HuH-7 (cell line): Measurements from ENCODE around the gene WWC1.
"Not testable (repeated sequence)": the region's sequence is repeated elsewhere in the genome, so short reads cannot be mapped to it uniquely, and the experiment has no call there.

Experiments used
- DNase-seq: peaks from one replicate; pipeline ENCODE4 v3.0.0; 2011; ENCODE audit warnings: low spot score

The WWC1 gene

GRCh38 chr5:168308976-168309598, 17.6 kb downstream of the WWC1 start:
- DNase-seq, result no peak

DNA sequence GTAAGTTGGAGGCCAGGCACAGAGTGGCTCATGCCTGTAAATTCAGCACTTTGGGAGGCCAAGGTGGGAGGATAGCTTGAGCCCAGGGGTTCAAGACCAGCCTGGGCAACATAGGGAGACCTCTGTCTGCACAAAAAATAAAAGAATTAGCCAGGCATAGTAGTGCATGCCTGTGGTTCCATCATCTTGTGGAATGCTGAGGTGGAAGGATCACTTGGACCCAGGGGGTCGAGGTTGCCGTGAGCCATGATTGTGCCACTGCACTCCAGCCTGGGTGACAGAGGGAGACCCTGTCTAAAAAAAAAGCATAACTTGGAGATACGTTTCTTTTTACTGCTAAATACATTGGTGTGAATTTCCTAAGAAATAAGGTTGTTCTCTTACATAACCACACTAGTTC, 19.1 kb downstream of the WWC1 start:
- DNase-seq, result not testable (repeated sequence)

DNA sequence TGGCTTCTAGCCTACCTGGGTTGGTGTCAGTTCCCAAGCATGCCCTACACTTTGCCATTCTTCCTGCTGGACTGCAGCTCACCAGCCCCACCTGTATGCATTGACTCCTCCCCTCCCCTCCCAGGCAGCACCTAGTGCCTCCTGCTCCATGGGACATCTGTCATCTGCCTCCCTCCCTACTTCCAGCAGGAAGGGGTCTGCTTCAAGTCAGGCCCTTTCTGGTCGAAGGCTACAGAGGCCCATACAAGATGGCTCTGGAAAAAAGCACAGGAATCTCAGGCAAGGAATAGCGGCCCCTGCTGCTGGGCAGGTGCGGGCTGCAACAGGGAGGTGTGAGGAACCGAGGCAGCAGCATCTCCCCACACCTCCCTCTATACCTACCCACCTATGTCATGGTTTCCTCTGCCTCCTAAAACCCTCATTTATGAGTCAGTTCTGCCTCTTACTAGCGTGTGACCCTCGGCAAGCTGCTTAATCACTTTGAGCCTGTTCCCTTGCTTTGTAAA, 19.7 kb downstream of the WWC1 start:
- DNase-seq, result no peak

DNA sequence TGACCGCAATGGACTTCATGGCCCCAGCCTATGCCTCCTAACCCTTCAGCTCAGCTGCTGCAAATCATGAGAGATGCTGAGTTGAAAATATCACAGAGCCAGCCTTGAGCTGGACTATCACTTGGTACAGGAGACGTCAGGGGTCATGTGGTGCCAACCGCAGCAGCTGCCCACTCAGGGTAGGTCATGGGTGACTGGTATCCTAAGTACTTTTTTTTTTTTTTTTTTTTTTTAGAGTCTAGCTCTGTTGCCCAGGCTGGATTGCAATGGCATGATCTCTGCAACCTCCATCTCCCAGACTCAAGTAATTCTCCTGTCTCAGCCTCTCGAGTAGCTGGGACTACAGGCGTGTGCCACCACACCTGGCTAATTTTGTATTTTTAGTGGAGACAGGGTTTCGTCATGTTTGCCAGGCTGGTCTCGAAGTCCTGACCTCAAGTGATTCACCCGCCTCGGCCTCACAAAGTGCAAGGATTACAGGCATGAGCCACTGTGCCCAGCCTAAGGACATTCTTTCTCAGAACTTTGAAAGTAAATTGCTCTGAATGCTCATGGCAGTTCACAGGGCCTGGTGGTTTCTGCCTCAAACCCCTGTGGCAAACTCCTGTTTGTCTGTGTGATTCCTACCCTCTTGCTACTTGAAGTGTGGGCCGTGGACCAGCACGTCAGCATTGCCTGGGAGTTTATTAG, 21.3 kb downstream of the WWC1 start:
- no peak for DNase-seq

GRCh38 chr5:168313596-168314204, 22.3 kb downstream of the WWC1 start:
- DNase-seq, result no peak

- peak; percentile 56 for DNase-seq
These were observed 23.4 kb downstream of the WWC1 start for GRCh38 chr5:168314735-168315411.

- no peak for DNase-seq
These were observed 24.1 kb downstream of the WWC1 start for GRCh38 chr5:168315416-168316138.

GRCh38 chr5:168316139-168316578, 24.7 kb downstream of the WWC1 start:
- DNase-seq, result no peak

DNA sequence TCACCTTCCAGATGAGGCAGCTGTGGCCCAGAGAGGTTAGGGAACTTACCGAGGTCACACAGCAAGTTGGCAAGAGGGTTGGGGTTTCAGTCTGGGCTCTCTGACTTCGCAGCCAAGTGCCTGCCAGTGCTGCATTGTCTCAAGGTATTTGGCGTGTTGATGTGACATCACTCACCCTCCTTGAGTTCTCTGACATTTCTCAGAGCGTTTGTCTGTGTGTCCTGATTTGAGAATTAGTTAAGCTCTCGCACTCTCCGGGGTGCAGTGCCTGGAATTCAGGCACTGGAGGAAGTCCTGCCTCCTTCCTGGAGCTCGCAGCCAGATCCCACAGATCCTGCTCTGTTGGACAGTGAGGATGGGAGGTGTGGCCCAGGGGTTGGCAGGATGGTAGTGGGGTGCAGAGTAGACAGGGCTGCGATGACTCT, 25.7 kb downstream of the WWC1 start:
- no peak for DNase-seq

DNA sequence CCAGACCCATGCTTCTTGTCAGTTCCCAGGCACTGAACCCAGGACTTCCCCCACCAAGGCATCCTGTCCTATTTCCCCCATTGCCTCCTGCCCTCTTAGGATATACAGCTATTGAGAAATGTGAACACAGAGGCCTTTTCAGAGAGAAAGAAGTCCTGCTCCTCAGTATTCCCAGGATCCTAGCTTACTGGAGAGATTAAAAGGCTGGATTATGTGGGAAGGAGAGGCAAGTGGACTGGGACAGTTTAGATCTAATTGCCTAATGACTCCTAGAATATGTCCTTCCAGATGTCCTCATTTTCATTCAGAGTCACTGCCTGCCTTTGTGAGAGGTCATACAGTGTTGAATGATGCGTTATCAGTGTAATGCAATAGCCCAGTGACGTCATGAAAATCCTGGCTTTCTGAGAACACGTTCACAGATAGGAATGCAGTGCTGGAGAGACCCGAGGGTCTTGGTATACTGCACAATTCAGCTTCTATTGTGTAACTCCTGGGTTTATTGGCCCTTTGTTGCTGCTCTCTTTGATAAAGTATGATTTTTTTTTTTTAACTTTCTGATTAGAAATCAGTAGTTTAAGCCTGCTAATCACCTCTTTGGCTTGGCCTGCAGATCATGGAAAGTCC, 26.2 kb downstream of the WWC1 start:
- peak; percentile 70 for DNase-seq

- DNase-seq, result no peak
These were observed 26.8 kb downstream of the WWC1 start for GRCh38 chr5:168318240-168318639.

- DNase-seq, result no peak
These were observed 28.3 kb downstream of the WWC1 start for GRCh38 chr5:168319774-168320173.

DNA sequence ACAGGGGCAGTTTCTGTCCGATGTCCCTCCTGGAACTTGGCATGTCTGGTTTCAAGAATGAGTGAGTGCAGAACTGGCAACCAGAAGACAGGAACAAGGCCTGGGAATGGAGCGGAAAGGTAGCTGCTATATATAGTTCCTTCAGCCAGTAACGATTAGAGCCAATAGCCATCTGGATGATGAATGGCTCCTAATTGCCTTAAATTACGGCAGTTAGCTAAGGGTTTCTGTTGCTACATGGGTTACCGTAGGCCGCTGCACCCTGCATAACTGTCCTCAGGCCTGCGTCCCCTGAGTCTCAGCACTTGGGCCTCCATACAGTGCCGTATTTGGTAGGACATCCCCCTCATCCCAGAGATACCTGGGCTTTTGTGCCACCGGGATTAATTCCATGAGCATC, 29.4 kb downstream of the WWC1 start:
- DNase-seq, result no peak

DNA sequence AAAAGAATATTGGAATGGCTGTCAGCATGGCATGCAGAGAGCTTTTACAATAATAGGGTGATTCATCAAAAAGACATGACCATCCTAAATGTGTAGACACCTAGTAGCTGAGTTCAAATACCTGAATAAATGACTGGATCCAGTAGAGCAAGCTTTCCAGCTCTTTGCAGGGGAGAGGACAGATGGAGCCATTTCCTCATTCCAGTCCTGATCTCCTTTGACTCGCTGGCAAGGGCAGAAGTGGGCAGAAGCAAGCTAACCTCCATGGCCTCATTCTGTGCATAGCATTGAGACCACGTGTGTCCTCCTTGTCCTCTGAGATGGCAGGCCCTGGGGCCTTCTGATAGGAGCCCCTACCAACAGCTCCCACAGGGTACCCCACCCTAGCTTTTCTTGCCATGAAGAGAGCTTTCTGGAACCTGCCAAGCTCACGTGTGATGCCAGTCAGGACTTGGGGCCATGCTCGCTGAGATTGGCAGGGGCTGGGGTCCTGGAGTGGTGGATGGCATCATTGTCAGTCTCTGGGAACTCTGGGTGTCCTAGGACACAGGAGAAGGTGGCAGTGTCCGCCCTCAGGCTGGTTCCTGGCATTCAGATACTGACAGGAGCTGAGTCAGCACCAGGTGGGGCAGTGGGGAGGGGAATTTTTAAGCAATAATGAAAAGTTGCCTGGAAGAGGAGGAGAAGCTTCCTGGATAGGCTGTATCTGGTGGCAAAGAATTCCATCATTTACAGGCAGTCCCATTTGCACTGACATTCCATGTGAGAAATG, 33.6 kb downstream of the WWC1 start:
- no peak for DNase-seq

GRCh38 chr5:168327019-168327421, 35.6 kb downstream of the WWC1 start:
- DNase-seq, result no peak

DNA sequence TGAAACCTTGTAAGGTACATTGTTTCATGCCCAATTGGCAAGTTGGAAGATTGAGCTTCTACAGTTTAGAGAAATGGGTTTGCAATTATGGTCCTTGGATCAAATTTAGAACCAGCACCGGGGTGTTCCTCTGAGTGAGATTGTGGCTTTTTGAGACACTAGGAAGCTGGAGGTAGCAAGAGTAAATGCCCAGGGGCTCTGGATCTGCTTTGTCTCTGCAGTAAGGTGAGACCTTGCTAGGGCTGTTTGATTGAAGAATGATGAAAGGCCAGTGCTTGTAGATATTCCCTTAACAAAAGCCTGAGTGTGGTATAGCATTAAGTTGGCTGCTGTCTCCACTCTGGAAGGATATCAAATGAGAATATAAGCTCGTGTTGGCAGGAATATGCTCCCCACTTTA, 36.0 kb downstream of the WWC1 start:
- DNase-seq, result no peak

DNA sequence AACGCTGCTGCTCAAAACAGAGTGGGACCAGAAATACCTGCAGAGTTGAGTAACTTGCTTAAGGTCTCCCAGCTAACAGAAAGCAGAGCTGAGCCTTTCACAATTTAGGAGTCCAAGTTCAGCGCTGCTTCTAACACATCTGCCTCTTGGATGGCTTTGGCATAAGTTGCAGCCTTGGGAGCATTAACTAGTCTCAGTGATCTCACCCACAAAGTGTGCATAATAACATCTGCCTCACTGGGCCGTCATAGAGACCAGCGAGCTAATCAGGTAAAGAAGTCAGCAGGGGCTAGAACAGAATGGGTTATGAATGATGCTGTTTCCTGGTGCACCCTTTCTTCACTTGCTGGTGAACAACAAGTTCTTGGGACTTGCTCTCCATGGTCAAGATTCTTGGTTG, 36.5 kb downstream of the WWC1 start:
- no peak for DNase-seq

DNA sequence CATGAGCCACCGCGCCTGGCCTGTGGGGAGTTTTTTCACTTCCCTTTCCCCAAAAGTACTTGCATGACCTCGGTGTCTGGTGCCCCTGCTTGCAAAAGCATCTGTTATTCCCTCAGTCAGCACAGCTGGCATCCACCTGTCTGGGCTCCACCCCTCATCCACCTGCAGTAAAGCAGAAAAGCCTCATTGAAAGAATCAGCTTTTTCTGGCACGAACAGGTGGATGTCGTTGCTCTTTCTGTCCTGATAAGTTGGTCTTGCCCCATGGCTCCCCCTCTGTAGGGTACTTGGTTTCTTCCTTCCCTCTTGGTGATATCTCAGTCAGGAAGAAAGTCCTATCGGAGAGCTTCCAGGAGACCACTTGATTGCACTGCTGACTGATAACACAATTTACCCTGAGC, 37.4 kb downstream of the WWC1 start:
- peak; percentile 48 for DNase-seq

GRCh38 chr5:168329302-168329701, 37.9 kb downstream of the WWC1 start:
- DNase-seq, result no peak

- DNase-seq, result no peak
These were observed 40.6 kb downstream of the WWC1 start for GRCh38 chr5:168332042-168332441.

- no peak for DNase-seq
These were observed 42.8 kb downstream of the WWC1 start for GRCh38 chr5:168334280-168334679.
